Erythroblast (primary cell): ENCODE data around the gene KRTAP5-1.

ENCODE experiments used
- GATA1 ChIP-seq: IDR thresholded peaks from 2 replicates; pipeline ENCODE4 v1.6.1; 2011; ENCODE audit warnings: low read depth, mild to moderate bottlenecking, control low read depth, low read length, moderate library complexity
- POLR2A ChIP-seq: IDR thresholded peaks from 2 replicates; pipeline ENCODE4 v1.6.1; 2011; ENCODE audit warnings: mild to moderate bottlenecking, low read length

DNA sequence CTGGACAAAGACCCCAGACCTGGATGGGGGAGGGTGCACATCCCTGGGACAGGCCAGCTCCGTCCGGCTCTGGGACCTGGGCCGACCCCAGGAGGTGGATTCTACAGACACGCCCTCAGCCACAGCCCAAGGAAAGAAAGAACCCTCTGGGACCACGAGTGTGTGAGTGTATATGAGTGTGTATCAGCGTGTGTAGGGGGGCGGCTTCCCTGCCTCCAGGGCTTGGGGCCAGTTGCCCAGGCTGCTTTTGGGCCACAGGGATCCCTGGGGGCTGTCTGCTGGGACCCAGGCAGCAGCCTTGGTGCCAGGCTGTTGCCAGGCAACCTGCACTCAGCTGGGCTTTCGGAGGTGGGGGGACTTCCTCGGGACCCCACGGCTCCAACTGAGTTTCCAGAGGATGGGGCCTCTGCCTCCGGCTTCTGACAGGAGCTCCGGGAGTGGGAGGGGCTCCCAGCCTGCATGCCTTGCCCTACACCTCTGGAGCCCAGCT is 21.9 kb downstream of the KRTAP5-1 start:
- no peak for TF ChIP-seq GATA1
- no peak for TF ChIP-seq POLR2A
